A549 (cell line): ENCODE results near the gene REV1. TPM values are rescaled to one million over a fixed set of nuclear protein-coding genes. Genes with fewer than 3 reads are reported as not detected.
A peak's percentile ranks its signal among the peaks of the same experiment; 100 is the strongest.

ENCODE experiments used
- ATAC-seq, 2 experiments: fragments of 200-7000 bp in 1 of 2; fragments of >200 bp in 1 of 2; cut with Nextera tagmentation in 1 of 2; cut with Tn5 transposase in 1 of 2; 3 replicates each; pipeline versions ENCODE4 v1.8.0 to v1.9.1; 2018 to 2020; ENCODE audit warnings: mild to moderate bottlenecking in 1 of 2, moderate library complexity in 1 of 2
- CTCF ChIA-PET: fragments of 300-600 bp; sonication (Branson Sonifier 250); formaldehyde crosslinking; extraction: SDS; loops from one replicate; lab custom pipeline; 2021; ENCODE audit warnings: antibody characterized with exemption, inconsistent platforms; lab: Yijun Ruan, JAX
- POLR2A ChIA-PET: fragments of 350-600 bp; formaldehyde crosslinking; extraction: SDS; loops from one replicate; lab custom pipeline; 2021; ENCODE audit warnings: antibody characterized with exemption, inconsistent platforms; lab: Yijun Ruan, JAX
- DNase-seq, 2 experiments: peaks; one replicate each; pipeline versions ENCODE4 v3.0.0 to v3.0.0-alpha.2; 2011 to 2016; ENCODE audit warnings: low read depth in 1 of 2, low spot score in 1 of 2
- FAIRE-seq: peaks from 2 replicates; lab custom pipeline; 2011; peaks lifted over from hg19 to GRCh38; lab: Jason Lieb, UNC
- H3K27ac ChIP-seq, 2 experiments: fragments of >200 bp; sonication (Bioruptor Twin); formaldehyde crosslinking; 3 replicates each; pipeline ENCODE4 v1.5.1; 2016 to 2017
- H3K4me1 ChIP-seq: fragments of >200 bp; sonication (Bioruptor Twin); formaldehyde crosslinking; 3 replicates; pipeline ENCODE4 v1.6.1; 2016
- H3K4me2 ChIP-seq: fragments of >200 bp; sonication (Bioruptor Twin); formaldehyde crosslinking; 3 replicates; pipeline ENCODE4 v1.6.1; 2016
- H3K4me3 ChIP-seq: fragments of >200 bp; sonication (Bioruptor Twin); formaldehyde crosslinking; 3 replicates; pipeline ENCODE4 v1.5.1; 2016
- H3K9me3 ChIP-seq: fragments of >200 bp; sonication (Bioruptor Twin); formaldehyde crosslinking; 3 replicates; pipeline ENCODE4 v1.6.1; 2016
- CBX2 ChIP-seq: fragments of 200-600 bp; sonication (generic); IDR thresholded peaks from 2 replicates; pipeline ENCODE4 v1.6.1; 2016; ENCODE audit warnings: low read depth, mild to moderate bottlenecking, borderline replicate concordance
- FOSL2 ChIP-seq, 2 experiments: fragments of 450-650 bp in 1 of 2; fragments of >200 bp in 1 of 2; sonication (Bioruptor Twin) in 1 of 2; formaldehyde crosslinking; IDR thresholded peaks; 2 replicates each; pipeline versions ENCODE4 v1.5.0 to v1.6.1; 2016 to 2020; ENCODE audit warnings: mild to moderate bottlenecking in 1 of 2, moderate library complexity in 1 of 2
- FOXS1 ChIP-seq: fragments of 250-450 bp; sonication (Bioruptor Pico); IDR thresholded peaks from 2 replicates; pipeline ENCODE4 v1.5.0; 2020; ENCODE audit warnings: mild to moderate bottlenecking, moderate library complexity
- GATA3 ChIP-seq: IDR thresholded peaks from 2 replicates; pipeline ENCODE4 v1.6.1; 2012; ENCODE audit warnings: borderline replicate concordance
- HDAC2 ChIP-seq: fragments of 200-600 bp; sonication (generic); IDR thresholded peaks from 2 replicates; pipeline ENCODE4 v1.6.1; 2016
- HEYL ChIP-seq: fragments of 250-450 bp; sonication (Bioruptor Pico); IDR thresholded peaks from 2 replicates; pipeline ENCODE4 v1.8.0; 2021; ENCODE audit warnings: mild to moderate bottlenecking, moderate library complexity
- JUN ChIP-seq, 2 experiments: fragments of >200 bp; sonication (Bioruptor Twin); formaldehyde crosslinking; IDR thresholded peaks; 2 replicates in 1 of 2; 3 replicates in 1 of 2; pipeline ENCODE4 v1.6.1; 2016 to 2017
- KDM5A ChIP-seq: fragments of 200-600 bp; sonication (generic); IDR thresholded peaks from 2 replicates; pipeline ENCODE4 v1.6.1; 2016; ENCODE audit warnings: antibody characterized with exemption, mild to moderate bottlenecking
- MAZ ChIP-seq: fragments of 150-350 bp; IDR thresholded peaks from 2 replicates; pipeline ENCODE4 v1.6.1; 2014; ENCODE audit warnings: antibody characterized with exemption, low read depth, low read length, borderline replicate concordance
- MYC ChIP-seq: IDR thresholded peaks from 2 replicates; pipeline ENCODE4 v1.6.1; 2012; ENCODE audit warnings: mild to moderate bottlenecking, inconsistent platforms, low read length, improper control_type of control experiment, borderline replicate concordance
- NPAS2 ChIP-seq: fragments of 250-450 bp; sonication (Bioruptor Pico); IDR thresholded peaks from 2 replicates; pipeline ENCODE4 v1.8.0; 2022; ENCODE audit warnings: mild to moderate bottlenecking, moderate library complexity, borderline replicate concordance
- PHF8 ChIP-seq: fragments of 200-600 bp; sonication (generic); IDR thresholded peaks from 2 replicates; pipeline ENCODE4 v1.6.1; 2016; ENCODE audit warnings: low read depth, mild to moderate bottlenecking, antibody characterized with exemption, moderate library complexity, borderline replicate concordance
- POLR2A ChIP-seq: IDR thresholded peaks from 2 replicates; pipeline ENCODE4 v1.6.1; 2012; ENCODE audit warnings: mild to moderate bottlenecking, low read length
- POLR2AphosphoS2 ChIP-seq: conservative IDR thresholded peaks from 2 replicates; pipeline ENCODE4 v1.6.1; 2012; ENCODE audit warnings: low read length, improper control_type of control experiment, inconsistent platforms
- RARB ChIP-seq: fragments of 250-450 bp; sonication (Bioruptor Pico); IDR thresholded peaks from 2 replicates; pipeline ENCODE4 v1.8.0; 2021; ENCODE audit warnings: mild to moderate bottlenecking, moderate library complexity
- SMC3 ChIP-seq: fragments of >200 bp; sonication (Bioruptor Twin); formaldehyde crosslinking; IDR thresholded peaks from 3 replicates; pipeline ENCODE4 v1.6.1; 2018; ENCODE audit warnings: inconsistent platforms
- SREBF2 ChIP-seq: fragments of 450-650 bp; IDR thresholded peaks from 2 replicates; pipeline ENCODE4 v1.6.1; 2014; ENCODE audit warnings: mild to moderate bottlenecking, moderate library complexity
- ZSCAN20 ChIP-seq: fragments of 250-450 bp; sonication (Bioruptor Pico); IDR thresholded peaks from 2 replicates; pipeline ENCODE4 v1.8.0; 2022; ENCODE audit warnings: mild to moderate bottlenecking, moderate library complexity
- WGBS: methylation state at CpG from one replicate; pipeline ENCODE4 v1.1.6; 2017; ENCODE audit errors: missing lambda C conversion rate; 5-methylcytosine and 5-hydroxymethylcytosine counted together
- polyA plus RNA-seq, 4 experiments: library from polyadenylated mRNA; depleted of rRNA in 3 of 4; stranded (reverse); fragments of >200 nt; fragmentation: RNase III in 1 of 4; extraction: RNeasy Plus Mini Kit Qiagen cat#74134 plus additional on column Dnase treatment in 1 of 4; gene quantifications; 2 replicates in 3 of 4; 3 replicates in 1 of 4; pipeline ENCODE4 v1.2.3, GENCODE V29; 2011 to 2017
- TF ChIP-seq, protein P1 (sequence below): fragments of >200 bp; sonication (Bioruptor Twin); formaldehyde crosslinking; IDR thresholded peaks from 3 replicates; pipeline ENCODE4 v1.6.1; 2016
- TF ChIP-seq, protein P2 (sequence below): fragments of 250-450 bp; sonication (Bioruptor Pico); IDR thresholded peaks from 2 replicates; pipeline ENCODE4 v1.5.0; 2021; ENCODE audit warnings: mild to moderate bottlenecking, moderate library complexity, borderline replicate concordance
- TF ChIP-seq, protein P3 (sequence below): fragments of 200-600 bp; sonication (generic); IDR thresholded peaks from 2 replicates; pipeline ENCODE4 v1.6.1; 2016; ENCODE audit warnings: antibody characterized with exemption, mild to moderate bottlenecking, moderate library complexity
- TF ChIP-seq, protein P4 (sequence below): fragments of 150-350 bp; IDR thresholded peaks from 2 replicates; pipeline ENCODE4 v1.6.1; 2014; ENCODE audit warnings: low read depth, mild to moderate bottlenecking, low read length
- TF ChIP-seq, protein P5 (sequence below): fragments of >200 bp; sonication (Bioruptor Twin); formaldehyde crosslinking; IDR thresholded peaks from 3 replicates; pipeline ENCODE4 v1.5.1; 2016

REV1 gene
- polyA plus RNA-seq, 2 of the 4 experiments (the other 2 are of a cell fraction) = 12.8 to 36.2 TPM

DNA sequence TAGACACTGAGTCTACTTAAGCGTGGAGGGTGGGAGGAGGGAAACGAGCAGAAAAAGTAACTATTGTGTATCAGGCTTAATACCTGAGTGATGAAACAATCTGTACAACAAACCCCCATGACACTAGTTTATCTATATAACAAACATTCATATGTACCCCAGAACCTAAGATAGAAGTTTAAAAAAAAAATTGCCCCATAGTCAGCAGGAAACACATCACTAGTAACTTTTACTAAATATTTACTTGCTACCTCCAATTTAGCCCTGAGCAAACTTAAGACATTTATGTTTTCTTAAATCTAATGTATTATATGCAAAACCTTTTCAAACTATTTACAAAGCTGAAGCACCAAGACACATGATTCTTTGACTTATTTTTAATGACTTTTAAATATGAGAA lies 5.6 kb downstream of the REV1 start:
- POLR2A ChIA-PET = no interaction called here
- H3K4me2 ChIP-seq = no peak overlapping the region
- peaks cover 34% of the 10 kb centered on the region; the same call in 2 of the 3 replicates for H3K4me1 ChIP-seq
- no peak overlapping the region for H3K4me3 ChIP-seq
- FAIRE-seq = no peak
- 82% methylated on average over 2 of the region's 2 CpGs for whole genome bisulfite sequencing
- CTCF ChIA-PET = no interaction called here
- no peak overlapping the region for H3K27ac ChIP-seq
- DNase-seq = no peak
- TF ChIP-seq, protein P1, sequence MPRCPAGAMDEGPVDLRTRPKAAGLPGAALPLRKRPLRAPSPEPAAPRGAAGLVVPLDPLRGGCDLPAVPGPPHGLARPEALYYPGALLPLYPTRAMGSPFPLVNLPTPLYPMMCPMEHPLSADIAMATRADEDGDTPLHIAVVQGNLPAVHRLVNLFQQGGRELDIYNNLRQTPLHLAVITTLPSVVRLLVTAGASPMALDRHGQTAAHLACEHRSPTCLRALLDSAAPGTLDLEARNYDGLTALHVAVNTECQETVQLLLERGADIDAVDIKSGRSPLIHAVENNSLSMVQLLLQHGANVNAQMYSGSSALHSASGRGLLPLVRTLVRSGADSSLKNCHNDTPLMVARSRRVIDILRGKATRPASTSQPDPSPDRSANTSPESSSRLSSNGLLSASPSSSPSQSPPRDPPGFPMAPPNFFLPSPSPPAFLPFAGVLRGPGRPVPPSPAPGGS = no peak
- TF ChIP-seq SMC3 = no peak
- TF ChIP-seq MYC = no peak
- TF ChIP-seq FOSL2 (IDR thresholded peaks at IDR 0.05) = no peak
- no peak for TF ChIP-seq FOSL2 (CRISPR knock-in tag; IDR thresholded peaks at IDR 0.05)
- TF ChIP-seq, protein P2, sequence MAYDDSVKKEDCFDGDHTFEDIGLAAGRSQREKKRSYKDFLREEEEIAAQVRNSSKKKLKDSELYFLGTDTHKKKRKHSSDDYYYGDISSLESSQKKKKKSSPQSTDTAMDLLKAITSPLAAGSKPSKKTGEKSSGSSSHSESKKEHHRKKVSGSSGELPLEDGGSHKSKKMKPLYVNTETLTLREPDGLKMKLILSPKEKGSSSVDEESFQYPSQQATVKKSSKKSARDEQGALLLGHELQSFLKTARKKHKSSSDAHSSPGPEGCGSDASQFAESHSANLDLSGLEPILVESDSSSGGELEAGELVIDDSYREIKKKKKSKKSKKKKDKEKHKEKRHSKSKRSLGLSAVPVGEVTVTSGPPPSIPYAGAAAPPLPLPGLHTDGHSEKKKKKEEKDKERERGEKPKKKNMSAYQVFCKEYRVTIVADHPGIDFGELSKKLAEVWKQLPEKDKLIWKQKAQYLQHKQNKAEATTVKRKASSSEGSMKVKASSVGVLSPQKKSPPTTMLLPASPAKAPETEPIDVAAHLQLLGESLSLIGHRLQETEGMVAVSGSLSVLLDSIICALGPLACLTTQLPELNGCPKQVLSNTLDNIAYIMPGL (CRISPR knock-in tag) = no peak
- no peak for TF ChIP-seq GATA3
- no peaks in the 10 kb centered on the region for H3K9me3 ChIP-seq
- no peak for ATAC-seq

DNA sequence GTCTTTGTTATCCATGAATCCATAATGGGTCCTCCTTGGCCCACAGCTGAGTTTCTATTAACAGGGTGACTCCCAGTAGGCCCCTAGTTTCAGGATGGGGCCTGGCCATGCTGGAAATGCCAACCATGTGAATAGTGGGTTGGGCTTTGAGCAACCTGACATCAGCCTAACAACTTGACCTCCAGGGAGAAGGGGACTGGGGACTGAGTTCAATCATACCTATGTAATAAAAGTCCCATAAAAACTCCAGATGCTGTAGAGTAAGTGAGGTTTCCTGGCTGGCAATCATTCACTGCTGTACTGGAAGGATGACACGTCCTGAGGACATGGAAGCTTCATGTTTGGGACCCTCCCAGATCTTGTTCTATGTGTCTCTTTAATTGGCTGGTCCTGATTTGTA lies 7.9 kb downstream of the REV1 start:
- POLR2A ChIA-PET = no interaction called here
- 56% methylated on average over 1 of the region's 1 CpG for WGBS
- DNase-seq = peak in 1 of 2 experiments; percentile 31
- H3K4me1 ChIP-seq = peaks cover 33% of the 10 kb centered on the region; the same call in 2 of the 3 replicates
- FAIRE-seq = no peak
- TF ChIP-seq POLR2A = no peak
- TF ChIP-seq, all 56 proteins: peak for 0
- H3K4me3 ChIP-seq = no peak overlapping the region
- no peaks in the 10 kb centered on the region for H3K9me3 ChIP-seq
- CTCF ChIA-PET = interaction anchor here (1.0 kb wide), 1 partner anchor 8 kb away, joined by 3 read pairs; the partner anchor contains the start of gene REV1
- ATAC-seq = peak in 1 of 2 experiments; percentile 50; a peak in 2 of 6 replicates
- H3K27ac ChIP-seq = no peak overlapping the region
- H3K4me2 ChIP-seq = no peak overlapping the region

DNA sequence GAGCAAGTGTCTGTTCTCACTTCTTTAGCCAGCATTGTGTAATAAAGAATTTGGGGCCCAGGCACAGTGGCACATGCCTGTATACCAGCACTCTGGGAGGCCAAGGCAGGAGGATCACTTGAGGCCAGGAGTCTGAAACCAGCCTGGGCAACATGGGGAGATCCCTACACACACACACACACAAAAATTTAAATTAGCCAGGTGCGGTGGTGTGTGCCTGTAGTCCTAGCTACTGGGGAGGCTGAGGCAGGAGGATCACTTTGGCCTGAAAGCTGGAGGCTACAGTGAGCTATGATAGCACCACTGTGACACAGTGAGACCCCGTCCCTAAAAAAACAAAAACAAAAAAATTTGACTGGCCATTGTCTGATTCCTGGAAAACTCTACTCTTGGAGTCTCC lies 8.3 kb downstream of the REV1 start:
- TF ChIP-seq SREBF2 (no peak), POLR2AphosphoS2 (no peak), PHF8 (no peak), MAZ (no peak), NPAS2 (no peak), JUN (IDR thresholded peaks at IDR 0.05) (no peak), CBX2 (no peak), RARB (no peak), ZSCAN20 (CRISPR knock-in tag) (no peak), HDAC2 (no peak), HEYL (no peak), KDM5A (no peak), FOXS1 (no peak)
- TF ChIP-seq, protein P3, sequence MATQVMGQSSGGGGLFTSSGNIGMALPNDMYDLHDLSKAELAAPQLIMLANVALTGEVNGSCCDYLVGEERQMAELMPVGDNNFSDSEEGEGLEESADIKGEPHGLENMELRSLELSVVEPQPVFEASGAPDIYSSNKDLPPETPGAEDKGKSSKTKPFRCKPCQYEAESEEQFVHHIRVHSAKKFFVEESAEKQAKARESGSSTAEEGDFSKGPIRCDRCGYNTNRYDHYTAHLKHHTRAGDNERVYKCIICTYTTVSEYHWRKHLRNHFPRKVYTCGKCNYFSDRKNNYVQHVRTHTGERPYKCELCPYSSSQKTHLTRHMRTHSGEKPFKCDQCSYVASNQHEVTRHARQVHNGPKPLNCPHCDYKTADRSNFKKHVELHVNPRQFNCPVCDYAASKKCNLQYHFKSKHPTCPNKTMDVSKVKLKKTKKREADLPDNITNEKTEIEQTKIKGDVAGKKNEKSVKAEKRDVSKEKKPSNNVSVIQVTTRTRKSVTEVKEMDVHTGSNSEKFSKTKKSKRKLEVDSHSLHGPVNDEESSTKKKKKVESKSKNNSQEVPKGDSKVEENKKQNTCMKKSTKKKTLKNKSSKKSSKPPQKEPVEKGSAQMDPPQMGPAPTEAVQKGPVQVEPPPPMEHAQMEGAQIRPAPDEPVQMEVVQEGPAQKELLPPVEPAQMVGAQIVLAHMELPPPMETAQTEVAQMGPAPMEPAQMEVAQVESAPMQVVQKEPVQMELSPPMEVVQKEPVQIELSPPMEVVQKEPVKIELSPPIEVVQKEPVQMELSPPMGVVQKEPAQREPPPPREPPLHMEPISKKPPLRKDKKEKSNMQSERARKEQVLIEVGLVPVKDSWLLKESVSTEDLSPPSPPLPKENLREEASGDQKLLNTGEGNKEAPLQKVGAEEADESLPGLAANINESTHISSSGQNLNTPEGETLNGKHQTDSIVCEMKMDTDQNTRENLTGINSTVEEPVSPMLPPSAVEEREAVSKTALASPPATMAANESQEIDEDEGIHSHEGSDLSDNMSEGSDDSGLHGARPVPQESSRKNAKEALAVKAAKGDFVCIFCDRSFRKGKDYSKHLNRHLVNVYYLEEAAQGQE = no peak
- TF ChIP-seq, protein P4, sequence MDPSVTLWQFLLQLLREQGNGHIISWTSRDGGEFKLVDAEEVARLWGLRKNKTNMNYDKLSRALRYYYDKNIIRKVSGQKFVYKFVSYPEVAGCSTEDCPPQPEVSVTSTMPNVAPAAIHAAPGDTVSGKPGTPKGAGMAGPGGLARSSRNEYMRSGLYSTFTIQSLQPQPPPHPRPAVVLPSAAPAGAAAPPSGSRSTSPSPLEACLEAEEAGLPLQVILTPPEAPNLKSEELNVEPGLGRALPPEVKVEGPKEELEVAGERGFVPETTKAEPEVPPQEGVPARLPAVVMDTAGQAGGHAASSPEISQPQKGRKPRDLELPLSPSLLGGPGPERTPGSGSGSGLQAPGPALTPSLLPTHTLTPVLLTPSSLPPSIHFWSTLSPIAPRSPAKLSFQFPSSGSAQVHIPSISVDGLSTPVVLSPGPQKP = no peak
- TF ChIP-seq, protein P5, sequence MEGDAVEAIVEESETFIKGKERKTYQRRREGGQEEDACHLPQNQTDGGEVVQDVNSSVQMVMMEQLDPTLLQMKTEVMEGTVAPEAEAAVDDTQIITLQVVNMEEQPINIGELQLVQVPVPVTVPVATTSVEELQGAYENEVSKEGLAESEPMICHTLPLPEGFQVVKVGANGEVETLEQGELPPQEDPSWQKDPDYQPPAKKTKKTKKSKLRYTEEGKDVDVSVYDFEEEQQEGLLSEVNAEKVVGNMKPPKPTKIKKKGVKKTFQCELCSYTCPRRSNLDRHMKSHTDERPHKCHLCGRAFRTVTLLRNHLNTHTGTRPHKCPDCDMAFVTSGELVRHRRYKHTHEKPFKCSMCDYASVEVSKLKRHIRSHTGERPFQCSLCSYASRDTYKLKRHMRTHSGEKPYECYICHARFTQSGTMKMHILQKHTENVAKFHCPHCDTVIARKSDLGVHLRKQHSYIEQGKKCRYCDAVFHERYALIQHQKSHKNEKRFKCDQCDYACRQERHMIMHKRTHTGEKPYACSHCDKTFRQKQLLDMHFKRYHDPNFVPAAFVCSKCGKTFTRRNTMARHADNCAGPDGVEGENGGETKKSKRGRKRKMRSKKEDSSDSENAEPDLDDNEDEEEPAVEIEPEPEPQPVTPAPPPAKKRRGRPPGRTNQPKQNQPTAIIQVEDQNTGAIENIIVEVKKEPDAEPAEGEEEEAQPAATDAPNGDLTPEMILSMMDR = no peak
- H3K27ac ChIP-seq = no peak overlapping the region
- POLR2A ChIA-PET = no interaction called here

More for the DNA sequence above, 8.3 kb downstream of the REV1 start:
- H3K9me3 ChIP-seq = no peaks in the 10 kb centered on the region
- ATAC-seq = no peak
- CTCF ChIA-PET = interaction anchor here (1.0 kb wide), 1 partner anchor 8 kb away, joined by 3 read pairs; the partner anchor contains the start of gene REV1
- whole genome bisulfite sequencing = 93% methylated on average over 2 of the region's 2 CpGs
- H3K4me3 ChIP-seq = no peak overlapping the region
- peaks cover 29% of the 10 kb centered on the region; the same call in 2 of the 3 replicates for H3K4me1 ChIP-seq
- DNase-seq = no peak
- FAIRE-seq = no peak
- H3K4me2 ChIP-seq = no peak overlapping the region
